NCI-H2081 treated with DMSO at 0.1 percent for 48 hours (cell line): ENCODE data around the gene LRRC56.

Experiments
- DNase-seq: peaks from one replicate; lab custom pipeline; 2025; lab: John Stamatoyannopoulos, UW

Gene LRRC56

DNA sequence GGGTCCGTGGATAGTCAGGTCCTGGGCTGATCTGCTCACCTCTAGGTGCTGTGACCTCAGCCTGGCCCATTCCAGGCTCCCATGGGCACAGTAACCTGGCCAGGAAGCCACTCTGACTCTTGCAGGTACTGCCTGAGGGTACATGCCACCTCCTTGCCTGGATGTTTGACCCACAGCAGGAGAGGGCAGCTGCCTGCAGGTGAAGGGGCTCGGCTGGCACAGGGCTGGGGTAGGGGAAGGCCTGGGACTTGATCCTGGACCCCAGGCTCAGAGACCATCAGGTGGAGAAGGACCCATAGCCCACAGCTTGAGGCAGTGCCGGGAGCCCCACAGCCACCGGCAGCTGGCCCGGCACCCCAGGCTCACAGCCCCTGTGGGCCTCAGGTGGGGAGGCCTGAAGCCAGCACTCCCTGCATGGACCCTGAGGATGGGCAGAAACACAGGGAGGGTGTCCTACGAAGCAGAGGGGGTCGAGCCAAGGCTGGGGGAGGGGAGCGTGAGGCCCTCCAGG, 2.7 kb downstream of the LRRC56 start:
- no peak for DNase-seq

DNA sequence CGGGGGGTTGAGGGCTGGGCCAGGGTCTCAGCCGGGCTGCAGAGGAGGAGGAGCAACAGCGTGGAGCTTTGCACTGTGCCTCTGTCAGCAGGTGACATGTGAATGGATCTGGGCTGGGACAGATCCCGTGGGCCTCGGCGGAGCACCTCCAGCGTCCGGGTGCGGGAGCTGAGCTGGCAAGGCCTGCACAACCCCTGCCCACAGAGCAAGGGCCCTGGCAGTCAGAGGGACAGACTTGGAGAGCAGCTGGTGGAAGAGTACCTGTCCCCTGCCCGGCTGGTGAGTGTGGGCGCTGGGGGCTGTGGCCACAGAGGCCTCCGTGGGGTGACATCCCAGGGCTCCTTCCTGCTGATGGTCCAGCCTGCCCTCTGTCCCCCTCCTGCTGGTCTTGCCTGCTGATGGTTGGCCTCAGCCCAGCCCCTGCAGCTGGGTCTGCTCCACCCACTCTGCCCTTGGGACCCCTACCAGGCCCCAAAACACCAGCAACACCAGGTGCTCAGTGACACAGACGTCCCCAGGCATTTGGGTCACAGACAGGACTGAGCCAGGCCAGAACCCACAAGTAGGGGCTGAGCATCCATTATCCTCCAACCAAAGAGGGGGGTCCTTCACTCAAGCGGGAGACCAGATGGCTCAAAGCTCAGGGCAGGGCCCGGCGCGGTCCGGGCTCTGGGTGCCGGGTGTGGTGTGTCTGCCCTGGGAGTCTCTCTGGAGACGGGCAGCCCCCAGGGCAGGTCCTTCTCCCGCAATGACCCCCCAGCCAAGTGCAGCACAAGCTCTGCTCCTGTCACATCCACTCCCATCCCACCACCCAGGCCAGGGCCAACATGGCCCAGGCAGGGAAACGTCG, 3.5 kb downstream of the LRRC56 start:
- no peak for DNase-seq

DNA sequence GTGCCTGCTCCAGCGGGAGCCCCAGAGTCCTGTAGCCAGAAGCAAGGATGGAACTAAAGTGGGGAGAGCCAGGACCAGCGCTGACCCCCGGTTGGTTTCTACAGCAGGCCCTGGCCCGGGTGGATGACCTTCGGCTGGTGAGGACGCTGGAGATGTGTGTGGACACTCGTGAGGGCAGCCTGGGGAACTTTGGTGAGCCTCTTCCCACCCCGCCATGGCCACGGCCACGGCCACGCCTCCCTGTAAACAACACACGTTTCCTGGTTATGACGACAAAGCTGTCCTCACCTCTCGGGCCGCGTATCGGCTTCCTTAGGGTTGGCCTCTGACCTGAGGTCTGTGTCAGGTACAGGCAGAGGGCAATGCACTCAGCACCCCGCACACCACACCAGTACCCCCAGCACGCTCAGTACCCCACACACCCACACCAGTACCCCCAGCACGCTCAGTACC, 4.1 kb downstream of the LRRC56 start:
- no peak for DNase-seq

DNA sequence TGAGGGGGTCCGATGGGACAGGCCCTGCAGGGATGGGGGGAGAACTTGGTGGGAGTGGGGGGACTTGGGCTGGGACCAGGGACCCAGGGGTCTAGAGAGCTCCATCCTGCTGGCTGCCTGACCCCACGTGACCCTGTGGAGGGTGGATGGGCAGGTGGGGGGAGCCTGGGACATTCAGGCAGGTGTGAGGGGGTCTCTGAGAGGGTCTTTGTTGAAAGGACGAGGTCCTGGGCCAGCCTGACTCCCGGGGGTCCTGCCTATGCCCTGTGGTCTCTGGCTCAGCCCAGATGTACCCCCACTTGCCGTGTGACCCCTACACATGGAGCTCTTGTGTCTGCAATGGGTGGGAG, 7.5 kb downstream of the LRRC56 start:
- DNase-seq, result no peak

DNA sequence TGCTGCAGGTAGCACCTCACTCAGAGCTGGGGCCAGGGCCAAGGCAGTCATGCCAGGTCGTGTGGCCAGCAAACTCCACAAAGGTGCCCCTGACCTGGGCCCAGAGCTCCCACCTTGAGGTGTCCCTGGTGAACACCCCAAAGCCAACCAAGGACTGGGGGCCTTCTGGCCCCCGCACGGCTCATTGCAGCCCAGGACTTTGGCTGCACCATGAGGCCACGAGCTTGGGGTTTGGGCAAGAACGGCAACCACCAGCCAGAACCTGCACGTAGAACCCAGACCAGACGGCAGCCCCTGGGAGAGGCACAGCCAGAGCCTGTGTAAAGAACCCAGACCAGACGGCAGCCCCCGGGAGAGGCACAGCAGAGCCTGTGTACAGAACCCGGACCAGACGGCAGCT, 7.8 kb downstream of the LRRC56 start:
- DNase-seq, result no peak

DNA sequence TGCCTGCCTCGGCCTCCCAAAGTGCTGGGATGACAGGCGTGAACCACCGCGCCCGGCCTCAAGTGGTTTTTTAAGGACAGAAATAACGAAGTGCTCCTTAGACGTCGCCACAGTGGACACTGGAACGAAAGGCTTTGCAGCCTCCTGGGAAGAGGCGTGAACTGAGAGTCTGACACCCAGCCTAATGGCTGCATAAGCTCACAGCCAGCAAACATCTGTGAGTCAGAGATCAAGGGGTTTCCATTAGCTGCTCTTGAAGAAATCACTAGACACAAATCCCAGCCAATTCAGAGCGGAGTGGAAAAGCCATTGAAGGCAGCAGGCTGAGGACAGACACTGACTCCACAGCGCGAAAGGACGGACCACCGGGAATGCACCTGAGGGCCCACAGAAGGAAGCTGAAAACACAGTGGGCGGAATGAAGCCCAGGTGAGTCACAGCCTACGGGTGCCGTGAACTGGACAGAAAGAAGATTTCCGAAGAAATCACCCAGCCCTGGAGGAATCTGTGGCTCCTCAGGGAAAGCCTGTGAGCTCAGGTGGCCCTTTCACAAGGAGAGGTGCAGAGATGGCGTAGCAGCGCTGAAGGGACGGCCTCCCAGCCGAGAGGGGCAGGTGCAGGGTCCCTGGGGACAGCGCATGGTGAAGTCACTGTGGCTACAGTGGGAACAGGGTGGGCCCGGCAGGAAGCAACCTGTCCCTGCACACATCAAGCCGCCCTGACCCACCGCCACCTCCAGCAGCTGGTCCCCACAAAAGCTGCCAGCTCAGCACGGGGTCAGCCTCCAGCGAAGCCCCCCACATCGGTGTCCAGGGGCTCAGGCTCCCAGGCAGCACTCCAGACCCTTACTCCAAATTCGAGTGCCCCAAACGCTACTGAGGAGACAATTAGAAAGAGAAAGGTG, 11.6 kb downstream of the LRRC56 start:
- DNase-seq, result no peak

DNA sequence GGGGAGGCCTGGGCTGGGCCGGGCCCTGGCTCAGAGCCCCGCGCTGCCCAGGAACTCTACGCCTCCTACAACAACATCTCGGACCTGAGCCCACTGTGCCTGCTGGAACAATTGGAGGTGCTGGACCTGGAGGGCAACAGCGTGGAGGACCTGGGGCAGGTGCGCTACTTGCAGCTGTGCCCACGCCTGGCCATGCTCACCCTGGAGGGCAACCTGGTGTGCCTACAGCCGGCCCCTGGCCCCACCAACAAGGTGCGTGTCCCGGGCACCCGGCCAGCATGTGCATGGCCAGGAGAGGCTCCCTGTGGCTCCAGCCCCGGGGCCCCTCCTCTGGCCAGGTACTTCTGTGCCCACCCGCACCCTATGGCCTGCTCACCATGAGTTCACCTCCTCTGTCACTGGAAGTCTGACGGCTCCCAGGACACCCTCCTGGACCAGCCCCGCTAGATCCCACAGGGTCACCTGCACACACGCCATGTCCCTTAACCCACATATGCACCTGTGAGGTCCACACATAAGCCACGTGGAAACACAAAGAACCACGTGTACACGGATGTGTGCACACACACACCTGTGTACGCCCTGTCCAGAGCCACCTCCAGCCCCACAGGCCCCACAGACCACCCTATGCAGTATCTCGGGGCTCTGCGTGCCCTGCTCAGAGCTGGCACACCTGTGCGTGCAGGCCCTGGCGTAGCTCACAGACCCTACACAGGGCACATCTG, 12.9 kb downstream of the LRRC56 start:
- no peak for DNase-seq

DNA sequence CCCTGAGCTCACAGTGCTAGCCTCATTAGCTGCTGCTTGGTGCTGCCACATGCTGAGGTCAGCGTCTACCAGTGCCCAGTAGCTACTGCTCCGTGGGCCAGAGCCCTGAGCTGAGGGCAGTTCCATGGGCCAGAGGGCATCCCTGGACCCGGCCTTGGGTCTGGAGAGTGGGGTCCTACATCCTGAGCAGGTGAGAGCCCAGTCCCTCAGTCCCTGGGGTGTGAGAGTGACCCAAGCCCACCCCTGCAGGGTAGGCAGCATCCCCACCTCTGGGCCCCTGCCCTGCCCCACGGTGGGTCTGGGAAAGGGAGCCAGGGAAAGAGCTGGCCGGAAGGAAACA, 13.4 kb downstream of the LRRC56 start:
- DNase-seq, result no peak

DNA sequence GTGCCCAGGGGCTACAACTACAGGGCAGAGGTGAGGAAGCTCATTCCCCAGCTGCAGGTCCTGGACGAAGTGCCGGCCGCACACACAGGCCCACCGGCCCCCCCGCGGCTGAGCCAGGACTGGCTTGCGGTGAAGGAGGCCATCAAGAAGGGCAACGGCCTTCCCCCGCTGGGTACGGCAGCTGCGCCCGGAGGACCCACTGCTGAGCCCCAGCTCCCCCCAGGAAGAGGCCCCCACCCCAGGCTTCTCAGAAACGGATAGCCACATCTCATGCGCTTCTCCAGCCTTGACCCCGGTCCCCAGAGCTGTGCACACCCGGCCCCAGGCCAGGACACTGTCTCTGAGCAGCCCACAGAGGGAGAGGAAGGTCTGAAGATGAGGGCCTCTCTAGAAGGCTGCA, 13.8 kb downstream of the LRRC56 start:
- DNase-seq, result no peak

DNA sequence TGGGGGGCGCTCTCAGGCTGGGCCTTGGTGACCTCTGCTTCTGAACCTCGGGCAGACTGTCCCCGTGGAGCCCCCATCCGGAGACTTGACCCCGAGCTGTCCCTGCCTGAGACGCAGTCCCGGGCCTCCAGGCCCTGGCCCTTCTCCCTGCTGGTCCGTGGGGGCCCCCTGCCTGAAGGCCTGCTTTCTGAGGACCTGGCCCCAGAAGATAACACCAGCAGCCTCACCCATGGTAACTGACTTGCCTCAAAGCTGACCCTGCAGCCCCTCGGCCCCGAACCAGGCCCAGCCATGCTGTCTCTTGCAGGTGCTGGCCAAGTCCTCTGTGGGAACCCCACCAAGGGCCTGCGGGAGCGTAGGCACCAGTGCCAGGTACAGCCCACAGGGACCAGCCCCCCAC, 14.3 kb downstream of the LRRC56 start:
- DNase-seq, result no peak

DNA sequence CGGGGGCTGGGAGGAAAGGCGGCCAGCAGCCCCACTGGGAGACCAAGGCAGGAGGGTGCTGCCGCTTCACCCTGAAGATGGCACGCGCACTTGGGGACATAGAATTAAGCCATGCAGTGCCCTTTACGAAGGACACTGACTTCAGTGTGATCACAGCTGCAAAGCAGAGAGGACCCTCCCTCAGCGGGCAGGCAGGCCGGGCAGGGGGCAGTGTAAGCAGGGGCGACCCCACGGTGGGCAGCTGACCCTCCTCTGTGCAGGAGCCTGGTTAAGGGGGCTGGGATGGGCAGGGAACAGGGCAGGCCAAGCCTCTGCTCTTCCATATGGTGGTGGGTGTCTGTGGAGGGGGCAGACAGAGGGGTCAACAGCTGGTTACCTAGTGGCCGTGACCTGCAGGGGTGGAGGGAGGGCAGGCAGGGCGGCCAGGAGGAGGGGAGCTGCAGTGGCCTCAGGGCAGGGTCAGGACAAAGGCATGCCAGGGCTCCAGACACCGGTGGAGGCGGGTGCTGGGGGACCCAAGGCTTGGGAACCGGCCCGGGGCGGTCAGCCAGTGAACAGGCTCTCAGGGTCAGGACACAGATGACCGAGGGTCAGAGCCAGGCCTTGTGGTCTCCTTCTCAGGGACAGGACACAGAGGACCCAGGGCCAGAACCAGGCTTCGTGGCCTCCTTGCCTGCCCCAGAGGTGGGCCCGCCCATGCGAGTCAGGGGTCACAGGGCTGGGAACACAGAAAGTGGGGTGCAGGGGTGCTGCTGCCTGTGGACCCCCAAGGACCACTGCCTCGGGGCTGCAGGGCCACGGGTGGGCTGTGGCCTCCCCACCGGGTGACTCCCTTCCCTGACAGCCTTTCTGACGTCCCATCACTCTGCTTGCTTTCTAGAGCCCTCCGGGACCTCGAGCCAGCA, 16.0 kb downstream of the LRRC56 start:
- no peak for DNase-seq

DNA sequence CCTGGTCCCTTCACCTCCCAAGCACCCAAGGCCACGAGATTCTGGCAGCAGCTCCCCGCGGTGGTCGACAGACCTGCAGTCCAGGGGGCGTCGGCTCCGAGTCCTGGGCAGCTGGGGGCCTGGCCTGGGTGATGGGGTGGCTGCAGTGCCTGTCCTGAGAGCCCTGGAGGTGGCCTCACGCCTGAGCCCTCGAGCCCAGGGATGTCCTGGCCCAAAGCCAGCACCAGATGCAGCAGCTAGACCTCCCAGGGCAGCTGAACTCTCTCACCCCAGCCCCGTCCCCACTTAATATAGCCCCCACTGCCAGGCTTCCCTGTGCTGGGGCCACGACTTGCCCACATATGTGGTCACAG, 16.6 kb downstream of the LRRC56 start:
- no peak for DNase-seq

DNA sequence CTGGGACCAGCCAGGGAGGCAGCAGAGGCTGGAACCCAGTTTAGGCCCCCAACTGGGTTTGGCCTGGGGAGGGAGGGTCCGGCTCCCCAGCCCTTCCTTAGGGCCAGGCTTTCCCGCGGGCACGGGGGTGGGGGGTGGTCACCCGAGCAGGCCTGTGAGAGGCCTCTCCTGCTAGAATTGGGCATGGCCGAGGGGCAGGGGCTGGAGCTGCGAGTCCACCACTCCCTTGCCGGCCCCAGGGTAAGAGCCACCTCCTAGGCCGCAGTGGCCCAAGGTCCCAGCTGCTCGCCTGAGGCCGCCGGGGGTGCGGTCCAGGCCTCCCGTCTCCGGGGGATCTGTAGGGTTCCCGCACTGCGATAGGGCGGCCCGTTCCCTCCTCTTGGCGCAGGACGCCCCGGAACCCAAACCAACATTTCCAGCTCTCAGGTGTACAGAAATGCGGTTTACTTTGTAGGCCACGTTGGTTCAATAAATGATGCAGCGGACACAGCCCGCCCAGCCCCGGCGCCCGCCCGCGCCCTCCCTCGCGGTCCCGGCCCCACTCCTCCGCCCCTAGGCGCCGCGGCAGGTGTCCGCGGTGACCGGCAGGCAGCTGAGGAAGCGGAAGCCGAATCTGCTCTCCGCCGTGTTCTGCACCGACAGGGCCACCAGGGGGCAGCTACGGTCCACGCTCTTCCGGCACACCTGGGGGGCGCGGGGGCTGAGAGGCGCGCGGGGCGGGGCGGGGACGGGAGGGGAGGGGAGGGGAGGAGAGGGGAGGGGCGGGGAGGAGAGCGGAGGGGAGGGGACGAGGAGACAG, 17.3 kb downstream of the LRRC56 start:
- DNase-seq, result peak; percentile 36

DNA sequence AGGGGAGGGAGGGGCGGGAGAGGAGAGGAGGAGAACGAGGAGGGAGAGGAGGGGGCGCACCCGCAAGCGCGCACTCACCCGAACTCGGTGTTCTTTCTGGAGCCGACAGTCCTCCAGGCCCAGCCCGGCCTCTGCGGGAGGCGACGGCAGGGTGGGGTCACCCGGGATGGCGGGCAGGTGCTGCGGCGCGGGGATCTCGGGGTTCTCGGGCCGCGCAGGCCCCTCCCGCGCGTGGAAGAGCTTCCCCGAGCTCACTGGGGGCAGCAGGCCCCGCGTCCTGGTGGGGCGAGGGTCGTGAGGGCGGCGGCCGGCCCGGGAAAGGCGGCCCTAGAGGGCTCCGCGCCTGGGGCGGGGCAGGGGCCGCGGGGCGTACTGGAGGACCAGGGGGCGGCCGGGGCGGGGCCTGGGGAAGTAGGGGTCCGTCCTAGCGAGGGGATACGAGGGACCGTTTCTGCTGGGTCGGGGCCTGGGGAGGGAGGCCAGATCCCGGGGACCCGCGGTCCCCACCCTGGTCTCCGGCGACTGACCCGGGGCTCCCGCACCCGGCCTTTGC, 18.0 kb downstream of the LRRC56 start:
- DNase-seq, result no peak

DNA sequence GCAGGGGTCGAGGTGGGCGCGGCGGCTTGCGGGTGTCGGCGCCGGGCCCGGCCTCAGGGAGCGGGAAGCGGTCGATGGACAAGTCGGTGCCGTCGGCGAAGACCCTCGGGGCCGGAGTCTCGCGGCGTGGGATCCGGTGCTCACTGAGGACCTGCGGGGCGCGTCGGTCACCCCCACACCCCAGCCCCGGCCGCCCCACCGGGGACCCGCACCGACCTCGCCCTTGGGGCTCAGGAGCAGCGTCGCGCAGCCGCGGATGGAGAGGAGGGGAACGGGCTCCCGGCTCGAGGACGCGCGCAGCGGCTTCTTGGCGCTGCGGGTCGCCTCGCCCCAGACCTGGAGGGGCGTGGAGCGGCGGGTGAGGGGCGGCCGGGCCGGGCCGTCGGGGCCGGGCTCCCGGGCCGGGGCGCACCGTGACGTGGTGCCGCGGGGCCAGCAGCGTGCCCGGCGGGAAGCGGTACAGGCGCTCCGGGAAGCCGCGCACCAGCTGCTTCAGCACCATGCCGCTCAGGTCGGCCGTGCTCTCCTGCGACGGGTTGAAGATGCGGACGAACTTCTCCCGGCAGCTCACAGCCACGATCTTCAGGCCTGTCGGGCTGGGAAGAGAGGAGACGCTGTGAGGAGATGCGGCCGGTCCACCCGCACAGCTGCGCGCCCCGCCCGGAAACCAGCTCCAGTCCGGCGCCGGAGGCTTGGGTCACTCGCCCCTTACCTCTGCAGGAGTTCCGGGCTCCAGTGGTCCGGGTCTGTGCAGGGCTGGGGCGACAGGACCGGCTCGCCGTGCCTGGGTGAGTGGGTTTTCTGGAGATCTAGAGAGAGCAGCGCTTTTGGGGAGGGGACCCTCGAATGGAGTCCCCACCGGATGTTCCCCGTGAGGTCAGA, 18.7 kb downstream of the LRRC56 start:
- no peak for DNase-seq

DNA sequence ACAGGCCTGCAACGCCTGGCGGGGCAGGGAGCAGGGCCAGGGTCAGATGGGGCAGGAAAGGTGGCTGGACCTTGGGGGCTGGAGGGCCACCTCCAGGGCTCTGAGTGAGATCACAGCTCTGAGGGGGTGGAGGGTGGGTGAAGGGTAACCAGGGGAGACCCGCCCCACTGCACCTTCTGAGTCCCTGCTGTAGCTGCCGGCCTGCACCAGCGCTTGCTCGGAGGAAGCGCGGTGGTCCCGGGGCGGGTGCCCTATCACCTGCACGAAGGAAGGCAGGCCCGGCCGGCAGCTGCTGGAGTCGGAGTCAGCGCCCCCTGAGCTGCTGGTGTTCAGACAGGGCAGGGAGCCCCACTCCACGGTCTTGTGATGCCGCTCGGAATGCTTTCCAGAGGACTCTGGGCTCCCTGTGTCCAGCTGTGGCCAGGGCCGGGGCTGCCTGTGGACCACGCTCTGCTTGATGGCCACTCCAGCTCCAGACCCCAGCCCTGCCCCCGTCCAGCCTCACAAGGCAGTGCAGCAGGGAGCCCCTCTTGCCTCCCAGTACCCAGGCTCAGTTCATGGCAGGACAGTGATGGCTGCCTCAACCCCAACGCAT, 19.4 kb downstream of the LRRC56 start:
- no peak for DNase-seq

DNA sequence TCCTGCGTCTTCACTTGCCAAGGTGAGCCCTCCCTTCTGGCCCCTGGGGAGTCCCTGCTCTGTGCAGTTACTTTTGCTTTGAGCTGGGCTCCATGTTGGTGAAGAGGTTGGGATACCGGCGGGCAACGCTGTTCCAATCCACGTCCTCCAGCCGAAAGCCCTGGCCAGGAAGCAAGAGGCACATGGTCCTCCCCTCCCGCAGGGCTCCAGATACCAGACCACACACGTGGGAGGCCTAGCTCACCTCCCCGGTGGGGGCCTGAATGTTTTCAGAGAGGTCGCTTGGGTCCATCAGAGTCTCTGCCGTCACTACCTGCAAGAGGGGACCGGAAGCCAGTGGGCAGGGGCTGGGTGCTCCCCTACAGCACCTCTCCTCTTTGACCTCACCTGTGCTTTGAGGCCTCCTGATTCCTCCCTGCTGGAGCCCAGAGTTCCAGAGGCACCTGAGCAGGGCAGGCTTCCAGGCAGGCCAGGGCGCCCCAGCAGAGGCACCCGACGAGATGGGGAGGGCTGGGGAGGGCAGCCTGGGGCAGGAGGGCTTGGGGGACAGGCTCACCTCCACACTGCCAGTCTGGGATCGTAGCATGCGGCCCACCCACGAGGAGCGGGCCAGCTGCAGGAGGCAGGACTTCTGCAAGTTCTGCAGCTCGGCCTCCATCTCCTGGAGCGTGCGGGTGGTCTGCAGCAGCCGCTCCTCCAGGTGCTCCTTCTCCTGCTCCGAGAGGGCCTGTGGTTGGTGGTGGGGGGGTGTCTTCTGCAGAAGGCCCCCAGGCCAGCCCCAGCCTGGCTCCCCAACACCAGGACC, 20.2 kb downstream of the LRRC56 start:
- DNase-seq, result no peak

DNA sequence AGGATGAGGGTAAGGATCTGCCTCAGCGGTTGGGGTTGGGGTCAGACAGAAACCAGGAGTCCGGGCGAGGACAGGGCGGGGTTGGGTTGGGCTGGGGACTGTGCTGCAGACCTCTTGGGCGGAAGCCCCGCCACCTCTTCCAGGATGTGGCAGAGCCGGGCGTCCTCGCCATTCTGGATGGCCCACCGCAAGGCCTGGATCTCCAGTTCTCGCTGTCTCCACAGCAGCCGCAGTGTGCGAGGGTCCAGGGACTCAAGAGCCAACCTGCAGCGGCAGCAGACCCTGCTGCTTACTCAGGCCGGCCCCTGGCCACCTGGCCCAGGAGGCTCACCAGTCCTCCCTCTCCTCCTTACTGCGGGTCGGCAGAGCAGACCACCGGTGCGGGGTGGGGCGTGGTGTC, 21.2 kb downstream of the LRRC56 start:
- no peak for DNase-seq
